HG02943 (cell line): ENCODE data around the gene RGS19.
A peak's percentile ranks its signal among the peaks of the same experiment; 100 is the strongest.

ENCODE experiments used
- ATAC-seq: cut with Tn5 transposase; IDR thresholded peaks from one replicate; pipeline ENCODE4 v1.9.1; 2021; ENCODE audit warnings: mild to moderate bottlenecking, low read depth, moderate library complexity; ENCODE audit not compliant: unreplicated experiment

Gene RGS19

DNA sequence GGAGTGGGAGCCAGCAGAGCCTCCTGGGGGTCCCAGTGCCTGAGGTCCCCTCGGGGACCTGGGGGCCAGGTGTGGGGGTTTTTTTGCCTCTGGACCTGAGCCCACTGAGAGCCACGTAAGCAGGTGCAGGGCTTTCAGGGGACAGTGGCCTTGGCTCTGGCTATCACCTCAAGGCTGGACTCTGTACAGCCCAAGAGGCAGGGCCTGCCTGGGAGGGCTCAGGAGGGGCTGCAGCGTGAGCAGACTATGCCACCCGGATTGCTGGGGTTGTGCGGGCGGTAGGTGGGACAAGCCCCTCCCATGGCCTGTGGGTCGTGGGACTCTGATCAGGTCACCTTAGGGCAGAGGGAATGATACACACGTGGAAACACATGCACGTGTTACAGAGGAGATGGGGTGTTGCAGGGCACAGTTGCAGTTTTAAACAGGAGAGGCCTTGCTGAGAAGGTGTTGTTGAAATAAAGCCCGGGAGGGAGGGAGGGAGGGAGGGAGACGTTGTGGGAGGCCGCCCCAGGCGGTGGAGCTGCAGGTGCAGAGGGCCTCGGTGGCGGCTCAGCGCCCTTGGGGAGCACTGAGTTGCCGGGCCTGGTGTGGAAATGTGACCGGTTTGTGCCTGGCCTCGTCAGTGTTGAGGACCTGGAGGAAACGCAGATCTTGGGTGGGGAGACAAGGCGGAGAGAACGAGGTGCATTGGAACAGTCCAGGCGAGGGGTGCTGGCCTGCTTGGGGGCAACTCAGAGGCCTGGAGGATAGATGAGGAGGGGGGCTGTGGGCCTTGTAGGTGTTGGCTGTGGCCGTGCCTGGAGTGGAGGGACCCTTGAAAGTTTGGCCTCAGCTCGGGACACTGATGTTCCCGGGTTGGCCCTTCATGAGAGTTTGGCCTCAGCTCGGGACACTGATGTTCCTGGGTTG lies 14.0 kb downstream of the RGS19 start:
- no peak for ATAC-seq

DNA sequence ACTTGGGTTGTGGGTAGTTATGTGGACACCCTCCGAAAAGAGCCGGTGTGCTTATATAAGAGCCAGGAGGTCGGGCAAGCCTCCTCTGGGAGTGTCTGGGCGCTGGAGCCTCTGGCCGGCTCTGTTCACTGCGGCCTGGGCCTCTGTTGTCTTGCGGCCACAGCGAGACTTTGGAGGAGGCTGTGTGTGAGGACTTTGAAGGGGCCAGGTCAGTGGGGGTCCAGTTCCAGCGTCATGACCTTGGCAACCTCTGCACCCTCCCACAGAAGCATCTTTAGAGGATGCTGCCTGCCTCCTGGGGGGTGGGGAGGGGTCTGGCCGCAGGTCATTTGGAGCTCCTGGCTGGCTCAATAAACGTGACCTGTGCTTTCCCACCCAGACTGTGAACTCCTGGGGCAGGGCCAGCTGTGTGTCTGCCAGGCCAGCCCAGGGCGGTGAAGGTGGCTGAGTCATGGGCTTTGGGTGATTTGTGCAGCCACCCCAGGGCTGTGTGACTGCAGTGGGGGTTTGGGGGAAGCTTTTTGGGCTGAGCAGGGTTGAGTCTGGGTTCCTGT lies 15.1 kb downstream of the RGS19 start:
- ATAC-seq = no peak

DNA sequence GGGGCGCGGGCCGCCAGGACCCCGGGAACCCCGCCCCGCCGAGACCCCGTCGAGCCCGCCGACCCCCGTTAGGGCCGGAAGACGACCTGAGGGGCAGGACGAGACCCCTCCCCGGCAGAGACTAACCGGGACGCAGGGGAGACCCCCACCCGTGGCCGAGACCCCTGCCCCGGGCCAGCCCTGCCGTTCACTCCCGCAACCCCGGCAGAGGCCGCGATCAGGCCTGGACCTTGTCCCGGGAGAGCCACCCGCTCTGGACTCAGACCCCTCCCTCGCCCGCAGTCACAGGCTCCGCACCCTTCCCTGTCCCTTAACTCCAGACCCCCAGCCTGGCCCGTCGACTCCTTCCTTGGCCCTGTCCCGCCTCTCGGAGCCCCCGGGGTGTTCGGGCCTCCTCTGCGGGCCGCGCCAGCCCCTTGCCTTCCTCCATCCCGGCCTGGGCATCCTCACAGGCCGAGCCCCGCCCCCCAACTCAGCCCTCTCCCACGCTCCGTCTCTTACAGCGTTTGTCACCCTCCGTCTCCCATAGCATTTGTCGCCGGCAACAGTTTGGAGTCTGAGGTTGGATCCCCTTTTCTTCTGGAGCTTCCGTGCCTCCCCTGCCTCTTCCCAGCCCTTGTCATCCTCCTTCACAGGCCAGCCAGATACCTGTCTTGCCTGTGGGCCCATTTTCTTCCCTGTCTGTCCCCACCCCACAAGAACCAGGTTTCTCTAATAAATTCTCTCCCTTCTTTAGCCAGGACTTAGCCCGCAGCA lies 15.8 kb downstream of the RGS19 start:
- no peak for ATAC-seq

DNA sequence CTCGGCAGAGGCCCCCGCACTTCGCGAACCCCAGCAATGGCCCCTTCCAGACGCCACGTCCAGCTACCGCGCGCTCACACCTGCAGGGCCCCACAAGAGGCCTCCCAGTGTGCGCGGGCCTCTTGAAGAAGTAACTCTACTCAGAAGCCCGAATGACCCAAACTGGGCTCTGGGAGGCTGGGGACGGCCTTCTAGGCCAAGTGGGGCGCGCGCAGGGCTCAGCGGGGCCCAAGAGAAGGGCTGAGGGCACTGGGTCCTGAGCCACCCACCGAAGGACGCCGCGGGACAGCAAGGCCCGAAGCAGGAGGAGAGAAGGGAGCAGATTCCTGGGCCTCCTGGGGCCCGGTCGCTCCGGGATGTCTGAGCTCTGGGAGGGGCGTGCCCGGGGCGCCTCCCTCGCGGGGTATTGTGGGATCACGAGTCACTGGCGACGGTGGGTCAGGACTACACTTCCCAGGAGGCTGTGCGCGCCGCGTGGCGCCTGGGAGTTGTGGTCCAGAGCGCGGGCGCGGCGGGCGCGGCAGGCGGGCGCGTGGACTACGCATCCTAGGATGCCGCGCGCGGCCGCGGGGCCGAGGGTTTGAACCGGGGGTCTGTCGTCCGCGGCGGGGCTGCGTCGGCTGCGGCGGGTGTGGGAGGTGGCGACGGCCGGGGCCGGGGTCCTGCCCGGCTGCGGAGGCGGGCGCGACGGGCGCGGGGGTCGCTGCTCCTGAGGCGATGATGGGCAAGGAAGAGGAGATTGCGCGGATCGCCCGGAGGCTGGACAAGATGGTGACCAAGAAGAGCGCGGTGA lies 16.5 kb downstream of the RGS19 start, which contains the start of gene TCEA2:
TSS of gene TCEA2 (plus strand) at position 603 of the 793 bp plus-strand sequence. CDS start at position 718, 115 bp downstream.
- peak; percentile 72 for ATAC-seq

DNA sequence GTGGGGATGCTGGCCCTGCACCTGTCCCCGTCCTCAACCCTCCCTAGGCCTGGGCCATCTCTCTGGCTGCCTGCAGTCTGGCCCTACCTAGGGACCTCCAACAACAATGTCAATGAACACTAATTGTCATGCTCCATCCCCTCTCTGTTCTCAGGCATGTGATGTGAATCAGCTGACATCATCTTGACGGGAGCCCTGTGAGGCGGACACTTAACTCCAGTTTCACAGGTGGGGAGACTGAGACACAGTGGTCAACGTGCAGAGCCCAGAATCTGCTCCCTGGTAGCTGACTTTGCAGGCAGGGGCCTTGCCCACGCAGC lies 17.1 kb downstream of the RGS19 start:
- ATAC-seq = no peak

DNA sequence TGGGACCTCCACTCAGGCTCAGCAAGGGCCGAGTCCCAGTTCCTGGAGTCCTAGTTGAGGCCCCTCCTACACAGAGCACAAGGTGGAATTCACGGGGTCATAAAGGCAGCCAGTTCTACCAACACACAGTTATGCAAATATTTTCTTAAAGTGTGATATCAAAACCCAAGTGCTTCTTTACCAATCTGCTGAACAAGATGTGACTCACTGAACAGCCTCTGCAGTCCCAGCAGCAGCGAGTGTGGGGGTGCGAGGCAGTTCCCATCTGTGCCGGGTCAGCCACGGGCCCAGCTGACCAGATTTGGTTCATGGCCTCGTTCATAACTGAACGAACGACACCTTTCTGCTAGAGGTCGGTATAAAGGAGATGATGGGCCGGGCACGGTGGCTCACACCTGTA lies 20.8 kb downstream of the RGS19 start:
- no peak for ATAC-seq

DNA sequence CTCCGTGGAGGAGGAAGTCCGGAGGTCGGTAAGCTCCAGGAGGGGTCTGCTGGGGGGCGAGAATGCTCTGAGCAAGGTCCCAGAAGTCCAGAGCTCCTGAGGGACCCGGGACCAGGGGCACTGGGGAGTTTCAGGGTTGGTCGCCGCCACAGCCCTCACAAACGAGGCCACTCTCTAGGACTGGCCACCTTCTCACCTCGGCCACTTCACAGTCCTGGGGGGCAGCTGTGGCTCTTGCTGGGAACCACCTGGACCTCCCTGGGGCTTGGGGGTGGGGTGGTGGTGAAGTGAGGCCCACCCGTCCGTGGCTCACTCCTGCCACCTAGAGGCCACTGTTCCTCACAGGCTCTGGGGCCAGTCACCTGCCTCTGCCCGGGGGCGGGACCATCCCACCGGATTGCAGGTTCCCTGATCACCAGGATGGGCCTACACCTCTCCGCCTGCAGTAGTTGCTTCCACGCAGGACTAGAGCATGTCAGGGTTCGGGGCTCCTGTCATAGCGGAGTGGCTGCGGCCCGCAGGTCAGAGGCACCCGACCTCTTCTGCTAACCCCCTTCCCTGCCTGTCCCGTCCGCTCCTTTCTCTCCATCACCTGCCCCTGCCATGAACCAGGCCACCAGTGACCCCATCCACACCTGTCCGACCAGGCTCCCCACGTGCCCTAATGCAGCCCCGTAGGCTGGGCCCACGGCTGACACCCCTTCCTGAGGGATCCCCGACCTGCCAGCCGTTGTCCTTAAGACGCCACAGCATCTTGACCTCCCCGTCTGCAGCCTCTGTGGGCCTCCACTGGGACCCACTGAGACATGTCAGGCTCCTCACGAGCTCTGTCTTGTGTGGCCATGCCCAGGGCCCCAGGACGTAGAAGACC lies 21.5 kb downstream of the RGS19 start:
- no peak for ATAC-seq

DNA sequence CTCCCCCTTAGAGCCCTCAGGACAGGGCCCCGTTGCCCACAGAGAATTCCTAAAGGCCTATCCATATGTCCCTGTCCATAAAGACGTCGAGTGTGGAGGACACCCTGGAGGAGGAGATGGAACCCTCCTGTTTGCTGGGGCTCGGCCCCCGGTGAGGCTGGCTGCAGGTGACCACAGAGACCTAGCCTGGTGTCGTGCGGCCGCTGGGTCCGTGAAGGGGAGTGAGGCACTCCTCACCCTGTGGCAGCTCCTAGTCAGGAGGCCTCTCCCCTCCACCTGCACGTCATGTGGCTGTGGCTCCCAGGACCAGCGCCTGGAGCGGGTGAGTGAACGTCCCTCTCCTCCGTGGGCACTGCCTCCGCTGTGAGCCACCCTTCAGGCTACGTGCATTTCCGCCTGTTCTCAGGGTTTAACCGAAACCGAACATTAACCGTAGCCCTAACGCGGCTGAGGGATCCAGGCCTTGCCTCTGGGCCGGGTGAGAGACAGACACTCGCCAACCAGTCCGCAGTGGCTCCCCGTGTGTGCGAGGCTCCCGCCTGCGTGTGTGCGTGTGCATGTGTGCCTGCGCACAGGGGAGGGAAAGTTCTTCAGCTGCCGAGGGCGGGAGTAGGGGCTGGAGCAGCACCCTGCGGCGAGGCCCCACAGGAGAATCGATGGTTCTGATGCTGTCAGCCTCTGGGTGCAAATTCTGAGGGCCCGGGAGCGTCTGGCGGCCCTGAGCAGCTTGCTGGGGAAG lies 22.3 kb downstream of the RGS19 start:
- no peak for ATAC-seq

DNA sequence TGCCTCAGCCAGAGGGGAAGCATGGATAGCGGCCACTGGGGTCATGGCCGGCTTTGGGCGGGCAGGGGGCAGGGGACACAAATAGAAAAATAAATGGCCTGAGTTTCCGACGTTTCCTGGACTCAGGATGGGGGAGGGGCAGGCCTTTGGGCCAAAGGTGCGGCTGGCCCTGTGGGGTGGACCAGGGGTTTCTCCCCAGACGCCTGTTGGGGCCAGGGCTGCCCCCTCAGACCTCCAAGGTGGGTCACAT lies 22.8 kb downstream of the RGS19 start:
- no peak for ATAC-seq

DNA sequence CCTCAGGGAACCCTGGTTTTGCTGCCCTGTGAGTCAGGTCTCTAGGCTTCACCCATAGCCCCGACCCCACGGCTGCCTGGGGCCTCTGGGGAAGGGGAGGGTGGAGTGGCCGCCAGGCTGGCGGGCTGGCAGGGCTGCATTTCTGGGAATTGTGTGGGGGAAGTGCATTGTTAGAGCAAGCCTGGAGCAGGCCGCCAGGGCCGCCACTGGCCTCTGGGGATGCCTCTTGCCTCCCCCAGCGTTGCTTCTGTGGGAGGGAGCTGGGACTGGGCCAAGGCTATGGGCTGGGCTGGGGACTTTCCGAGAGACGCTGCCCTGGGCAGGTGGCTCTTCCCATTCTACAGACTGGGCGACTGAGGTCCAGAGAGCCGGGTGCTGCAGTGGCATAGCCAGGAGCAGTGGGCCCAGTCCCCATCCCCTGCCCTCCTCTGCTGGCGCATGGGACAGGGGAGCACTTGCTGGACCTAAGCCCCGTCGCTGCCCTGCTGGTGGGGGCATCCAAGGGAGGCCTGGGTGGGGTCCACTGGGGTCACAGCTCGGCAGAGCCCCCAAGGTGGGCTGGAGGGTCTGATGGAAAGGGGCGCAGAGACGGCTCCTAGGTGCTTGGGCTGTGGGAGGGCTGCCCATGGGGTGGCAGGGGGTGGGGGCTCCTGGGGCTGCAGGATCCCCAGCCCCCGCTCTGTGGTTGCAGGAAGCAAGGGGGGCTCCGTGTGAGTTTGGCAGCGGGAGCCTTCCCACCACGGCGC lies 23.3 kb downstream of the RGS19 start:
- no peak for ATAC-seq

DNA sequence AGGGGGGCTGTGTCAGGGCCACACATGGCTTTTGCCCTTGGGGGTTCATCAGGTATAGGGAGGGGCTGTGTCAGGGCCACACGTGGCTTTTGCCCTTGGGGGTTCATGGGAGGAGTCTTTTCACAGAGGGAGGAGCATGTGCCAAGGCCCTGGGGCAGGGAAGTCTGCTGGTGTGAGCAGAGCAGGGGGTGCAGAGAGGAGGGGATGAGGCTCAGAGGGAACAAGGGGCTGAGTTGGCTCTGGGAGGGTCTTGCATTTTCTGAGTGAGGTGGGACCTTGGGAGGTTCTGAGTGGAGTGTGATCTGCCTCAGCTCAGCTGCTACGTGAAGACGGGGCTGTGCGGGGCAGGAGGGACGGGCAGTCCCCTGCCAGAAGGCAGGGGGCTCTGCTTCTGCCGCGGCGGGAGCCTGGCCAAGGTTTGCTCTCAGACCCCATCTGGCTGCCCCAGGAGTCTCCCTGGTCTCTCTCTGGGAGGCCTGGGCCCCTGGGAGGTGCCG lies 23.9 kb downstream of the RGS19 start:
- ATAC-seq = no peak

DNA sequence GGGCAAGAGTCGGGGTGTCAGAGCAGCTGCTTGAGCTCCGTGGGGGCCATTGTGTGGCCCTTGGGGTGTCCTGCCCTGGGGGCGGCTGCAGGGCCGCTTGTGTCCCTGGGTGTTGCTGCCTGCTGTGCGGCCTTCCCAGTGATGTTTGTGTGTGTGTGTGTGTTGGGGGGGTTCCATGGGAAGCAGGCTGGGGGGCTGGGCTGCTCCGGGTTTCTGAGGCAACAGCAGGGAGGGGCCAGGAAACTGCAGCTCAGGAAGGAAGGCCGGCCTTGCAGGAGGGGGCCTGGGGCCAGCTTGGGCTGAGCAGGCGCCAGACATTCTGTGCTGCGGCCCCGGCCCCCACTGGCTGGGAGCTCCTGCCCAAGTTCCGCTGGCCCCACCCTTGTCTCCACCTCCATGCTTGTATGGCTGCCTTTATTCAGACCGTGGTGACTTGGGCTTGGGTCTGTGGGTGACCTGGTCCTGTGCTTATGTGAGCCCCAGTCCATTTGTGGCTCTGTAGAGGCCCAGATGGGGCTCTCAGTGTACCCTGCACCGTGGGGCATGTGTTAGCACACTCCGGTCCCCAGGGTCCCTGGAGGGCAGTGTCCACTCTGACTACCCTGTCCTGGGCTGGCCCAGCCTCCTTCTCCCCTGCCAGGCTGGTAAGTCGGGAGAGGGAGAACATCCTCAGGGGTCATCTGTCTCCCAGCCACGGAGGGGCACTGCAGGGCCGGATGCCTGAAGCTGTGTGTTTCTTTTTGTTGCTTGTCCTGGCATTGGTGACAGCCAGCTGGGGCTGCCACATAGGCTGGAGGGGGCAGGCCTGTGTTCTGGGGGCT lies 25.3 kb downstream of the RGS19 start:
- no peak for ATAC-seq

DNA sequence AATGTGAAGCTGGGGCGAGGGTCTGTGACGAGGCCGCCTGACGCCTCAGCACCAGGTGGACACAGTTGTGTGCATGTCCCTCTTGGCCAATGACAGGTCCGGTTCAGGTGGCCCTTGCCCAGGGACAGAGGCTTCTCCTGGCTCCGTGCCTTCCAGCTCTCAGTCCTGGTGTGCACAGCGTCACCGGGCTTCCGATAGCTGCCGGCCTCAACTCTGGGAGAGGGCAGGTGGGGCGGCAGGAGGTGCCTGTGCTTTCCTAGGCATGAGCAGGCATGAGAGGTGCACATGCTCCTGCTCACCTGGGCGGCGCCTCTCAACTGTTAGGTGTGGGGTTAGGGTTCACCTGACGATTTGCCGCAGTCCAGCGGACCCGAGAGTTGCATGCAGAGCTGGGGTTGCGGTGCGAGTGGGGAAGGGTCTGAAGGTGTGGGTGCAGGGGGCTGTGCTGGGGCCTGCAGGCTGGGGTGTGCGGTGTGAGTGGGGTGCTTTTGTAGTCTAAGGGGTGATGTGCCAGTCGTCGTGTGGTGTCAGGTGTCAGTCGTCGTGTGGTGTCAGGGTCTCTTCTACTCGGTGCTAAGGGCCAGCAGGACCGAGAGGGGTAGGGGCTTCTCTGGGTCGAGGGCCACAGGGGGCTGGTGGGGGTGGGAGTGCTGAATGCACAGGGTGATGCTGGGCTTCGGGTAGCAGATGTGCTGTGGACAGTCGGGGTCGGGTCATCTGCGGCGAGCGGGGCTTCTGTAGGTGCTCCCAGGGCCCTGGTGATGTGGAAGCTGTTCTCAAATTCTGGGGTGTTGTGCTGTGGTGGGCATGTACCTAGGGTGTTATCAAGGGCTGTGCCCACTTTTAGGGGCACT lies 26.1 kb downstream of the RGS19 start:
- no peak for ATAC-seq

DNA sequence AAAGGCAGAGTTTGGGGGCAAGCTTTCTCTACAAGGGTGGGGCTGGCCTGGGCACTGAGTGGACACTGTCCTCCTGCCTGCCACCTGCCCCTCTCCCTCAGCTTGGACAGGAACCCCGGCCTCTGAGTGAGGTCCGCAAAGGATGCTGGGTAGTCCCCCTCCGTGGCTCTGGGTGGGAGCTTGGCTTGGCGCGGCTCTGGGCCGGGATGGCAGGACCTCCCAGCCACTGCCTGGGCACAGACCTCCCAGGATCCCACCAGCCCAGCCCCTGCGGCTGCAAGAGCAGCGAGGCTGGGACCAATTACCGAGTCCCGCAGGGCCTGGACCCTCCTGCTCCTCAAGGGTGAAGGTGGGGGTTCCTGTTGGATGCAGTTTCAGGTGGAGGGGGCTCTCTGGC lies 27.0 kb downstream of the RGS19 start:
- ATAC-seq = no peak

DNA sequence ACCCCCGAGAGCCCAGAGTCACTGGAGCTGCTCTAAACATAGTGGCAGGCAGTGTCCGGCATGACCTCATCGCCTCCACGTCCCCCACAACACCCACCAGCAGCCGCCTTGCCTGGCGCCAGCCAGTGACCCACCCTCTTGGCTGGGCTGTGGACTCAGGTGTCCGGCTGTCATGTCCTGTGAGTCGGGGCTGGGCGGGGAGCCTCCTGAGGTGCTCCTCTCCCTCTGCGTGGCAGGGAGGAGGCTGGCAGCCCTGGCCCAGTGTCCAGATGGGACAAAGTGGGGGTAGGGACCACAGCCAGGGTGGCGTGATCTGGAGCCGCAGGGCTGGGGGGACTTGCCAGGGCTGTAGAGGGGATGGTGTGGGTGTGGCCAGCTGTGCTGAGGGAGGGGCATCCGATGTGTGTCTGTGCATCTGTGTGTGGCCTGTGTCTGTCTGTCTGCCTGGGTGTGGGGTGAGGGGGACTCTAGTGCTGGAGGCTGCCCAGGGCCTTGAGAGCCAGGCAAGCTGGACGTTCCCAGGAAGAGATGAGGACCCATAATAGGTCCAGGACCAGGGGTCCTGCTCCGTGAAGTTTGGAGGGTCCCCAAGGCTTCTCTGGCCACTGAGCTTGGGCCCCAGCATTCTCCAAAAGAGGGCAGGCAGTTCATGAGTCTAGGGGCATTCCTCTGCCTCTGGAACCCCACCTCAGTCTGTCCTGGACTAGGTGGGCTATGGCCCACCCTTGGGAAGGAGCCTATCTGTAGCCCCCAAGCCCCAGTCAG lies 27.6 kb downstream of the RGS19 start:
- no peak for ATAC-seq

DNA sequence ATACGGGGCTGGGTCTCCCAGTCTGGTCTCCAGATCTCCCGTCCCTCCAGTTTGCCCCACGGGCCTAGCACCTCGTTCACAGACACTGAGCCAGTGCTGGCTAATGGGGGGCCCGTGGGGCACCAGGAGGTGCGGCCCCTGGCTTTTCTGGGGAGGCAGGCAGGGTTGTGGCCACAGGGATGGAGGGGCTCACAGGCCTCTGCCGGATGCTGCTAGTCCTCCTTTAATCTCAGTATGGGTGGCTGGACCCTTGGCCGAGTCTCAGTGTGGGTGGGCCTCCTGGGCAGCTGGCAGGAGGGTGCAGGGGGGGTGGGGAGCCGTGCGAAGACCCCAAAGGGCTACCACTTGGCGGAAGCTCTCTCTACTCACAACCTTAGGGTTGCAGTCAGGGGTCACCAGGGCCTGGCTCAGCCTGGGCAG lies 28.3 kb downstream of the RGS19 start:
- ATAC-seq = no peak
